ENCODE data around the gene MBD5.

The MBD5 gene

DNA sequence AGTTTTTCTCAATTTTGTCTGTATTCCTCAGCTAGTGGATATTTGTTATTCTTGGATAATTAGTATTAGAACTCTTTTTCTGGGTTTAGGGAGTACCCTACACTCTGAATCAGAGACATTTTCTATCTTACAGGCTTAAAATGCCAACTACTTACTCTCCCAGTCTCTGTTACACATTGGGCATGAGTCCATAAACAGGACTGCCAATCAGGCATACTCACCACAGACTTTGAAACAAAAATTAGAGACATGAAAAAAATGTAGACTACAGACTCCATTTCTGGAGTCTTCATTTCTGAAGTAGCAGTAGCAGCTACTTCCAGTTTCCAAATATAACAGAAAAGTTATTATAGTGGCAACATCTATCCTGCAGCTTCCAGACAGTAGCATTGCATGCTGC lies 279.7 kb downstream of the MBD5 start:
- Mint-ChIP-seq H3K27me3 (ENCODE audit: low read depth, poor library complexity) (peaks cover 3% of the 10 kb centered on the region), H3K36me3 (ENCODE audit: low read depth) (peaks cover 5% of the 10 kb centered on the region), H3K4me3 (no peak overlapping the region), H3K27ac (no peak overlapping the region), H3K4me1 (peaks cover 4% of the 10 kb centered on the region), H3K9me3 (no peaks in the 10 kb centered on the region)
- TF ChIP-seq, protein P1, sequence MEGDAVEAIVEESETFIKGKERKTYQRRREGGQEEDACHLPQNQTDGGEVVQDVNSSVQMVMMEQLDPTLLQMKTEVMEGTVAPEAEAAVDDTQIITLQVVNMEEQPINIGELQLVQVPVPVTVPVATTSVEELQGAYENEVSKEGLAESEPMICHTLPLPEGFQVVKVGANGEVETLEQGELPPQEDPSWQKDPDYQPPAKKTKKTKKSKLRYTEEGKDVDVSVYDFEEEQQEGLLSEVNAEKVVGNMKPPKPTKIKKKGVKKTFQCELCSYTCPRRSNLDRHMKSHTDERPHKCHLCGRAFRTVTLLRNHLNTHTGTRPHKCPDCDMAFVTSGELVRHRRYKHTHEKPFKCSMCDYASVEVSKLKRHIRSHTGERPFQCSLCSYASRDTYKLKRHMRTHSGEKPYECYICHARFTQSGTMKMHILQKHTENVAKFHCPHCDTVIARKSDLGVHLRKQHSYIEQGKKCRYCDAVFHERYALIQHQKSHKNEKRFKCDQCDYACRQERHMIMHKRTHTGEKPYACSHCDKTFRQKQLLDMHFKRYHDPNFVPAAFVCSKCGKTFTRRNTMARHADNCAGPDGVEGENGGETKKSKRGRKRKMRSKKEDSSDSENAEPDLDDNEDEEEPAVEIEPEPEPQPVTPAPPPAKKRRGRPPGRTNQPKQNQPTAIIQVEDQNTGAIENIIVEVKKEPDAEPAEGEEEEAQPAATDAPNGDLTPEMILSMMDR (IDR thresholded peaks at IDR 0.05): no peak
- no peak for DNase-seq

DNA sequence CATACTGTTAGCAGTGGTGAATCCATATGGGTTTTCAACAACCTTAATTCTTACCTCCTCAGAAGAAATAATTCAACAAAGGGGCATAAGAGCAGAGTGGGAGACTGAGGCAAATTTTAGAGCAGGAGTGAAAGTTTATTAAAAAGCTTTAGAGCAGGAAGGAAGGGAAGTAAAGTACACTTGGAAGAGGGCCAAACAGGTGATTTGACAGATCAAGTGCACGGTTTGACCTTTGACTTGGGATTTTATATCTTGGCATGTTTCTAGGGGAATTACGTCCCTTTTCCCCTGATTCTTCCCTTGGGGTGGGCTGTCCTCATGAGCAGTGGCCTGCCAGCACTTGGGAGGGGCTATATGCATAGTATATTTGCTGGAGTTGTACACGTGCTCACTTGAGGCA lies 280.5 kb downstream of the MBD5 start:
- TF ChIP-seq, protein P1 (IDR thresholded peaks at IDR 0.05): no peak
- Mint-ChIP-seq H3K27ac (no peak overlapping the region), H3K36me3 (ENCODE audit: low read depth) (peaks cover 5% of the 10 kb centered on the region), H3K4me1 (peaks cover 4% of the 10 kb centered on the region), H3K9me3 (no peaks in the 10 kb centered on the region), H3K27me3 (ENCODE audit: low read depth, poor library complexity) (peaks cover 3% of the 10 kb centered on the region), H3K4me3 (no peak overlapping the region)
- DNase-seq: no peak

DNA sequence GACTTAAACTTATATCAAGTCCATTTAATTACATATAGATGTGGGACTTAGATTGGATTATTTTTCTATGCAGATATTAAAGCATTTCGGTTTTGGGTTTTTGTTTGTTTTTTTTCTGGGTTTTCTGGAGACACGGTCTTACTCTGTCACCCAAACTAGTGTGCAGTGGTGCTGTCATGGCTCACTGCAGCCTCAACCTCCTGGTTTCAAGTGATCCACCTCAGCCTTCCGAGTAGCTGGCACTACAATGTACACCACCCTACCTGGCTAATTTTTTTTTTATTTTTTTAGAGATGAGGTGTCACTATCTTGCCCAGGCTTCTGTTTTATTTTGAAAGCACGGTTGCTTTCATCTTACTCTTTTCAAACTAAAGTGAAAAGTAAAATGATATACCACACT lies 281.6 kb downstream of the MBD5 start:
- Mint-ChIP-seq H3K4me3 (no peak overlapping the region), H3K4me1 (peaks cover 4% of the 10 kb centered on the region), H3K36me3 (ENCODE audit: low read depth) (peaks cover 5% of the 10 kb centered on the region), H3K27ac (no peak overlapping the region), H3K9me3 (no peaks in the 10 kb centered on the region), H3K27me3 (ENCODE audit: low read depth, poor library complexity) (peaks cover 3% of the 10 kb centered on the region)
- DNase-seq: no peak
- TF ChIP-seq, protein P1 (IDR thresholded peaks at IDR 0.05): no peak

DNA sequence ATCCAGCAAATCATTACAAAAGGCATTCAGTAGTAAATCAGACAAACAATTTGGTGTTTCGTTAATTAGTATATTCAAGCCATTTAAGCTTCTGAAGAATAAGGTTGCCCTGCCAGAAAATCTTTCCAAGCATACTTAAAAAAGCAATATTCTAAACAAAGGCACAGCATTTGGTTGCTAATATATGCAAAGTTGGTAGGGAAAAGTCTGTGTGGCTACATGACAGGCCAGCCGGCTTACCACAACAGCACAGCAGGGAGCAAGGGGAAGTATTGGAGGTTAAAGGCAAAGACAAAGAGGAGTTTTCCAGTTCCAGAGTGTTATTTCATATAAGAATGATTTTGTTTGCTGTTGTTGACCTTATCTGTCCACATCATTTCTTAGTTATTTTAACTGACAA lies 282.3 kb downstream of the MBD5 start:
- TF ChIP-seq, protein P1 (IDR thresholded peaks at IDR 0.05): no peak
- peaks cover 11% of the 10 kb centered on the region for H3K36me3 Mint-ChIP-seq (ENCODE audit: low read depth)
- H3K27ac Mint-ChIP-seq: no peak overlapping the region
- no peak overlapping the region for H3K4me3 Mint-ChIP-seq
- H3K27me3 Mint-ChIP-seq (ENCODE audit: low read depth, poor library complexity): peaks cover under 1% of the 10 kb centered on the region
- no peak for DNase-seq
- peaks cover under 1% of the 10 kb centered on the region for H3K4me1 Mint-ChIP-seq
- H3K9me3 Mint-ChIP-seq: peaks cover 5% of the 10 kb centered on the region

DNA sequence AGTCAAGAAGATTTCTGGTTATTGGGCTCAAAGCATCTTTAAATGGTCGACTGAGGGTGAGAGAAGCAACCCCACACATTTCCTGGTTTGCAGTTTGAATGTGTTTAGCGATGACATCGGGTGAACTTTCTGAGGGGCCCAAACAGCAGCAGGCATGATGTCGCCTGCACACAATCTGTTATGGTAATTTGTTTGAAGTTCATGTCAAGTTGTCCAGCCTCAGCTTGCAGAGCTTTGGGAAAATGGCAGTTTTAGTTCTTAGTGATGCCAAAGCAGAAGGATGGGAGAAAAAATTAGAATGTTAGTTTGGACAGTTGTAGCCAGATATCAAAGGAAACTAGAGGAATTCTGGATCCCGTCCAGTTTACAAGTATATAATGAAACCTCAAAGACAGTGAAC lies 284.6 kb downstream of the MBD5 start:
- no peak for DNase-seq
- Mint-ChIP-seq H3K9me3 (peaks cover 18% of the 10 kb centered on the region), H3K36me3 (ENCODE audit: low read depth) (peaks cover 27% of the 10 kb centered on the region), H3K4me3 (no peak overlapping the region), H3K27ac (peak overlapping the region; percentile 77), H3K4me1 (no peaks in the 10 kb centered on the region), H3K27me3 (ENCODE audit: low read depth, poor library complexity) (no peaks in the 10 kb centered on the region)
- TF ChIP-seq, protein P1 (IDR thresholded peaks at IDR 0.05): no peak

DNA sequence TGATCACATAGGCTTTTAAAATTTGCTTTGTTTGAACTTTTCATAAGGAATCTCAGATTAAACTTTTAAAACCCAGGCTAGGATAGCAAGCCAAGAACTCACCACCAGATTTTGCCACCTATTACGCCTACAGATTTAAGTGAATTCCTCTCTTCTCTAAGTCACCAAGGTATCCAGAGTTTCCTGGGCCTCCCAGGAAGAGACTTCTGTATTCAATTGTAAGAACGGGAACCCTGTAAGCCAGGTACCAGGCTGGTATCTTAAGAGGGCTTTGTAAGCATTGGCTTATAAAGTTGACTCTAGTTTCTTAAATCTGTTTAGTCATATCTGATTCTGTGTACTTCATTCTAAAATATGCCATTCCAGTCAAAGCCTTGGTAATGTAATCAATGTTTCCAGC lies 285.1 kb downstream of the MBD5 start:
- H3K4me3 Mint-ChIP-seq: no peak overlapping the region
- H3K9me3 Mint-ChIP-seq: peaks cover 18% of the 10 kb centered on the region
- no peaks in the 10 kb centered on the region for H3K4me1 Mint-ChIP-seq
- no peak for DNase-seq
- TF ChIP-seq, protein P1 (IDR thresholded peaks at IDR 0.05): no peak
- peak overlapping the region; percentile 31 for H3K27ac Mint-ChIP-seq
- peaks cover 33% of the 10 kb centered on the region for H3K36me3 Mint-ChIP-seq (ENCODE audit: low read depth)
- no peaks in the 10 kb centered on the region for H3K27me3 Mint-ChIP-seq (ENCODE audit: low read depth, poor library complexity)
